PC-3 (cell line): ENCODE data around the gene CHFR. TPM values are rescaled to one million over a fixed set of nuclear protein-coding genes. Genes with fewer than 3 reads are reported as not detected.
"Not testable (repeated sequence)": the region's sequence is repeated elsewhere in the genome, so short reads cannot be mapped to it uniquely, and the experiment has no call there.

Experiments
- ATAC-seq: fragments of 200-7000 bp; cut with Tn5 transposase; 2 replicates; pipeline ENCODE4 v1.9.1; 2020; ENCODE audit warnings: mild to moderate bottlenecking, moderate library complexity
- BruUV-seq: library from RNA; stranded (reverse); fragments of 400-500 nt; replicated peaks from 2 replicates; lab custom pipeline; 2021; lab: Mats Ljungman, UMichigan
- CTCF ChIA-PET: fragments of 300-600 bp; sonication (Branson Sonifier 250); formaldehyde crosslinking; loops from one replicate; lab custom pipeline; 2022; ENCODE audit warnings: antibody characterized with exemption; lab: Charles Lee
- POLR2A ChIA-PET: fragments of 300-600 bp; sonication (Branson Sonifier 250); formaldehyde crosslinking; loops from one replicate; lab custom pipeline; 2022; ENCODE audit warnings: antibody characterized with exemption; ENCODE audit not compliant: unreplicated experiment; lab: Charles Lee
- DNase-seq: peaks from one replicate; pipeline ENCODE4 v3.0.0-alpha.2; 2015
- H2AFZ ChIP-seq: fragments of 300-600 bp; sonication (generic); 2 replicates; pipeline ENCODE4 v1.6.0; 2016; ENCODE audit warnings: antibody characterized with exemption, low read length
- H3F3A ChIP-seq: fragments of 300-600 bp; sonication (generic); one replicate; pipeline ENCODE4 v1.6.0; 2017; ENCODE audit warnings: antibody characterized with exemption, low read length, control low read depth, mild to moderate bottlenecking; ENCODE audit not compliant: unreplicated experiment
- H3K27ac ChIP-seq: fragments of 300-600 bp; sonication (generic); 2 replicates; pipeline ENCODE4 v1.5.1; 2016; ENCODE audit warnings: mild to moderate bottlenecking, low read length
- H3K27me3 ChIP-seq: fragments of 300-600 bp; sonication (generic); 2 replicates; pipeline ENCODE4 v1.6.1; 2016; ENCODE audit warnings: low read length, mixed read lengths
- H3K36me3 ChIP-seq: fragments of 300-600 bp; sonication (generic); 2 replicates; pipeline ENCODE4 v1.6.1; 2016; ENCODE audit warnings: low read depth, mixed run types, low read length, mixed read lengths
- H3K4me1 ChIP-seq: fragments of 300-600 bp; sonication (generic); 2 replicates; pipeline ENCODE4 v1.5.1; 2016; ENCODE audit warnings: low read length; ENCODE audit not compliant: insufficient read depth
- H3K4me2 ChIP-seq: fragments of 300-600 bp; sonication (generic); 2 replicates; pipeline ENCODE4 v1.6.0; 2016; ENCODE audit warnings: low read length
- H3K4me3 ChIP-seq: fragments of 300-600 bp; sonication (generic); 2 replicates; pipeline ENCODE4 v1.5.1; 2016; ENCODE audit warnings: mild to moderate bottlenecking, low read length, mixed read lengths
- H3K79me2 ChIP-seq: fragments of 300-600 bp; sonication (generic); 2 replicates; pipeline ENCODE4 v1.6.1; 2017; ENCODE audit warnings: low read length, mixed read lengths
- H3K9ac ChIP-seq: fragments of 300-600 bp; sonication (generic); 2 replicates; pipeline ENCODE4 v1.6.0; 2016; ENCODE audit warnings: mild to moderate bottlenecking, low read length
- H3K9me2 ChIP-seq: fragments of 300-600 bp; sonication (generic); replicated peaks from 2 replicates; pipeline ENCODE4 v1.6.1; 2016; ENCODE audit warnings: mixed run types, low read length, mixed read lengths
- H3K9me3 ChIP-seq: fragments of 300-600 bp; sonication (generic); 2 replicates; pipeline ENCODE4 v1.6.1; 2016; ENCODE audit warnings: low read length, mixed read lengths
- H4K20me1 ChIP-seq: fragments of 300-600 bp; sonication (generic); 2 replicates; pipeline ENCODE4 v1.6.1; 2016; ENCODE audit warnings: low read length, mixed read lengths
- EZH2 ChIP-seq: fragments of 300-600 bp; sonication (generic); IDR thresholded peaks from one replicate; pipeline ENCODE4 v1.6.1; 2017; ENCODE audit warnings: antibody characterized with exemption, mild to moderate bottlenecking, low read length; ENCODE audit not compliant: unreplicated experiment
- EZH2phosphoT487 ChIP-seq: fragments of 300-600 bp; sonication (generic); IDR thresholded peaks from 2 replicates; pipeline ENCODE4 v1.6.1; 2018; ENCODE audit warnings: mild to moderate bottlenecking, antibody characterized with exemption, low read length, borderline replicate concordance
- intact Hi-C: fragments of 100-400 bp; cut with micrococcal nuclease; formaldehyde crosslinking; loops from 2 replicates; pipeline ENCODE4 v1.9.0; 2023
- total RNA-seq: library from RNA; depleted of rRNA; stranded (reverse); fragments of >200 nt; gene quantifications from 2 replicates; pipeline ENCODE4 v1.2.3, GENCODE V29; 2014
- TF ChIP-seq, protein P1 (sequence below): fragments of 300-600 bp; sonication (generic); conservative IDR thresholded peaks from 2 replicates; pipeline ENCODE4 v1.5.1; 2017; ENCODE audit warnings: antibody characterized with exemption, low read depth, mild to moderate bottlenecking, low read length

CHFR gene
- total RNA-seq, 1 experiment from 2014 or later: 23.3 TPM

GRCh38 chr12:132798836-132799235 is 88.6 kb downstream of the CHFR start:
- Histone ChIP-seq H4K20me1 (no peaks in the 10 kb centered on the region; the same call in 1 of the 2 replicates), H3K9ac (no peak overlapping the region), H3K4me2 (no peak overlapping the region), H3K4me3 (no peak overlapping the region), H3K4me1 (no peaks in the 10 kb centered on the region), H2AFZ (no peak overlapping the region), H3K27me3 (no peaks in the 10 kb centered on the region), H3K36me3 (peaks cover 76% of the 10 kb centered on the region), H3K9me3 (no peaks in the 10 kb centered on the region), H3F3A (no peaks in the 10 kb centered on the region), H3K27ac (no peak overlapping the region), H3K9me2 (no peaks in the 10 kb centered on the region), H3K79me2 (peaks cover 18% of the 10 kb centered on the region)
- BruUV-seq: no TSS peak
- intact Hi-C loops: no loop called here
- TF ChIP-seq, protein P1, sequence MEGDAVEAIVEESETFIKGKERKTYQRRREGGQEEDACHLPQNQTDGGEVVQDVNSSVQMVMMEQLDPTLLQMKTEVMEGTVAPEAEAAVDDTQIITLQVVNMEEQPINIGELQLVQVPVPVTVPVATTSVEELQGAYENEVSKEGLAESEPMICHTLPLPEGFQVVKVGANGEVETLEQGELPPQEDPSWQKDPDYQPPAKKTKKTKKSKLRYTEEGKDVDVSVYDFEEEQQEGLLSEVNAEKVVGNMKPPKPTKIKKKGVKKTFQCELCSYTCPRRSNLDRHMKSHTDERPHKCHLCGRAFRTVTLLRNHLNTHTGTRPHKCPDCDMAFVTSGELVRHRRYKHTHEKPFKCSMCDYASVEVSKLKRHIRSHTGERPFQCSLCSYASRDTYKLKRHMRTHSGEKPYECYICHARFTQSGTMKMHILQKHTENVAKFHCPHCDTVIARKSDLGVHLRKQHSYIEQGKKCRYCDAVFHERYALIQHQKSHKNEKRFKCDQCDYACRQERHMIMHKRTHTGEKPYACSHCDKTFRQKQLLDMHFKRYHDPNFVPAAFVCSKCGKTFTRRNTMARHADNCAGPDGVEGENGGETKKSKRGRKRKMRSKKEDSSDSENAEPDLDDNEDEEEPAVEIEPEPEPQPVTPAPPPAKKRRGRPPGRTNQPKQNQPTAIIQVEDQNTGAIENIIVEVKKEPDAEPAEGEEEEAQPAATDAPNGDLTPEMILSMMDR: no peak
- no peak for TF ChIP-seq EZH2
- no peak for TF ChIP-seq EZH2phosphoT487
- ChIA-PET POLR2A (no interaction called here), CTCF (no interaction called here)
- no peak for DNase-seq
- ATAC-seq: no peak

GRCh38 chr12:132797820-132798570 is 89.4 kb downstream of the CHFR start:
- CTCF ChIA-PET: no interaction called here
- Histone ChIP-seq H3K27ac (no peak overlapping the region), H2AFZ (no peak overlapping the region), H4K20me1 (no peaks in the 10 kb centered on the region), H3K4me2 (no peak overlapping the region), H3K4me1 (no peaks in the 10 kb centered on the region), H3K79me2 (peaks cover 13% of the 10 kb centered on the region), H3K27me3 (no peaks in the 10 kb centered on the region), H3K9me3 (no peaks in the 10 kb centered on the region), H3K36me3 (peaks cover 71% of the 10 kb centered on the region), H3K9ac (no peak overlapping the region), H3F3A (no peaks in the 10 kb centered on the region), H3K9me2 (no peaks in the 10 kb centered on the region), H3K4me3 (no peak overlapping the region)
- TF ChIP-seq EZH2phosphoT487 (no peak), EZH2 (no peak)
- TF ChIP-seq, protein P1: no peak
- no TSS peak for BruUV-seq
- intact Hi-C loops: no loop called here
- DNase-seq (no peak), ATAC-seq (no peak)
- POLR2A ChIA-PET: no interaction called here

DNA sequence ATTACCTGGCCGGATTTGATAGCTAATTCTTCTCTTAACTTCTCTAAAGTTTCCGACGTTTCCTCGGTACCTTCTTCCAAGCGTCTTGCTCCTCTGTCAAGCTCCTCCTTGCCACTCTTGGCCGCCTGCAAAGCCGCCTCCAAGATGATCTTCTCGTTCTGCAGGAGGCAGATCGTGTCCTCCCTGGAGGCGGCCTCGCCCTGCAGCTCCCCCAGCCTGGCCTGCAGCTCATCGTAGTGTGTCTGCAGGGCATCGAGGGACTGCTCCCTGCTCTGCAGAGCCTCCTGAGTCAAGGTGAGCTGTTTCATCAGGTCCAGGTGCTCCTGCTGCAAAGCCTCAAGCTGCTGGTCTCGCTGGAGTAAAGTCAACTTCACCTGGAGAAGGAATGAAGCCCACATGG is 91.6 kb downstream of the CHFR start:
- Histone ChIP-seq H3K4me1 (no peaks in the 10 kb centered on the region), H3K27me3 (no peaks in the 10 kb centered on the region), H3K79me2 (peaks cover 12% of the 10 kb centered on the region), H3K36me3 (peaks cover 57% of the 10 kb centered on the region), H4K20me1 (no peaks in the 10 kb centered on the region; the same call in 1 of the 2 replicates), H3K9me3 (no peaks in the 10 kb centered on the region), H3K27ac (no peak overlapping the region), H3K4me2 (no peak overlapping the region), H3K9me2 (no peaks in the 10 kb centered on the region), H3F3A (no peaks in the 10 kb centered on the region), H3K4me3 (no peak overlapping the region), H2AFZ (no peak overlapping the region), H3K9ac (no peak overlapping the region)
- intact Hi-C loops: no loop called here
- TF ChIP-seq EZH2phosphoT487 (no peak), EZH2 (no peak)
- TF ChIP-seq, protein P1: no peak
- ChIA-PET POLR2A (no interaction called here), CTCF (no interaction called here)
- DNase-seq (no peak), ATAC-seq (no peak)
- no TSS peak for BruUV-seq

GRCh38 chr12:132791940-132792339 is 95.5 kb downstream of the CHFR start:
- CTCF ChIA-PET, DNase-seq, H3K27ac ChIP-seq, H3K4me3 ChIP-seq, H3K9ac ChIP-seq, H4K20me1 ChIP-seq, ATAC-seq, H3K9me2 ChIP-seq, BruUV-seq, H3F3A ChIP-seq, H3K4me2 ChIP-seq, H3K27me3 ChIP-seq, H3K9me3 ChIP-seq, H3K4me1 ChIP-seq, H2AFZ ChIP-seq, intact Hi-C loops, POLR2A ChIA-PET: not testable (repeated sequence)
- H3K79me2 ChIP-seq: peaks cover 12% of the 10 kb centered on the region
- H3K36me3 ChIP-seq: peaks cover 48% of the 10 kb centered on the region
